Panc1 (cell line): Measurements from ENCODE around the gene DUSP15. TPM values are rescaled to one million over a fixed set of nuclear protein-coding genes. Genes with fewer than 3 reads are reported as not detected.

ENCODE experiments used
- ATAC-seq: fragments of 200-7000 bp; cut with Tn5 transposase; 2 replicates; pipeline ENCODE4 v1.9.1; 2020; ENCODE audit warnings: mild to moderate bottlenecking, moderate library complexity
- BruUV-seq: library from RNA; stranded (reverse); fragments of 400-500 nt; replicated peaks from 2 replicates; lab custom pipeline; 2021; lab: Mats Ljungman, UMichigan
- CTCF ChIA-PET: fragments of 300-600 bp; sonication (Branson Sonifier 250); formaldehyde crosslinking; loops from one replicate; lab custom pipeline; 2022; ENCODE audit warnings: antibody characterized with exemption; lab: Charles Lee
- POLR2A ChIA-PET: fragments of 300-600 bp; sonication (Branson Sonifier 250); formaldehyde crosslinking; loops from one replicate; lab custom pipeline; 2022; ENCODE audit warnings: antibody characterized with exemption; lab: Charles Lee
- DNase-seq: peaks from one replicate; pipeline ENCODE4 v3.0.0-alpha.2; 2010; ENCODE audit warnings: low read depth, low spot score
- H3K27ac ChIP-seq: 2 replicates; pipeline ENCODE4 v1.5.1; 2011; ENCODE audit warnings: mild to moderate bottlenecking, low read length, inconsistent platforms
- H3K27me3 ChIP-seq: fragments of 200-500 bp; sonication (Bioruptor generic); 2 replicates; pipeline ENCODE4 v1.6.0; 2014; ENCODE audit warnings: low read length, inconsistent platforms; ENCODE audit not compliant: control insufficient read depth, insufficient read depth
- H3K36me3 ChIP-seq: fragments of 200-500 bp; sonication (Bioruptor generic); 2 replicates; pipeline ENCODE4 v1.5.1; 2014; ENCODE audit warnings: inconsistent platforms, mild to moderate bottlenecking, low read length, moderate library complexity; ENCODE audit not compliant: control insufficient read depth, insufficient read depth
- H3K4me1 ChIP-seq: 2 replicates; pipeline ENCODE4 v1.5.1; 2011; ENCODE audit warnings: inconsistent platforms, mild to moderate bottlenecking, low read length, moderate library complexity; ENCODE audit not compliant: control insufficient read depth, insufficient read depth
- H3K4me3 ChIP-seq, 2 experiments: 2 replicates each; pipeline ENCODE4 v1.5.1; 2011 to 2012; ENCODE audit warnings: low read depth in 2 of 2, low read length in 2 of 2, mild to moderate bottlenecking in 2 of 2, inconsistent platforms in 1 of 2, moderate library complexity in 1 of 2
- H3K9me3 ChIP-seq: fragments of 200-500 bp; sonication (Bioruptor generic); 2 replicates; pipeline ENCODE4 v1.5.1; 2014; ENCODE audit warnings: low read depth, mild to moderate bottlenecking, inconsistent platforms, low read length, moderate library complexity; ENCODE audit not compliant: control insufficient read depth, insufficient read depth
- POLR2AphosphoS5 ChIP-seq: IDR thresholded peaks from 2 replicates; pipeline ENCODE4 v1.6.1; 2012; ENCODE audit warnings: mild to moderate bottlenecking, low read depth, low read length, moderate library complexity
- SIN3A ChIP-seq: IDR thresholded peaks from 2 replicates; pipeline ENCODE4 v1.6.1; 2012; ENCODE audit warnings: low read depth, mild to moderate bottlenecking, low read length, moderate library complexity, borderline replicate concordance; ENCODE audit not compliant: insufficient read depth
- TCF7L2 ChIP-seq: IDR thresholded peaks from 2 replicates; pipeline ENCODE4 v1.6.1; 2011; ENCODE audit warnings: mild to moderate bottlenecking, low read depth, low read length, inconsistent platforms
- in situ Hi-C: cut with HindIII; loops from 2 replicates; pipeline ENCODE4 v1.10.0; 2016; ENCODE audit warnings: low sequenced_read_pairs, low pct_unique_long_range_greater_than_20kb
- intact Hi-C: fragments of 100-400 bp; cut with micrococcal nuclease; formaldehyde crosslinking; loops from one replicate; pipeline ENCODE4 v1.10.0; 2022; ENCODE audit not compliant: unreplicated experiment
- total RNA-seq: library from RNA; stranded (reverse); gene quantifications from one replicate; pipeline ENCODE4 v1.2.1, GENCODE V29; 2021; ENCODE audit not compliant: unreplicated experiment
- TF ChIP-seq, protein P1 (sequence below): fragments of 450-650 bp; IDR thresholded peaks from 2 replicates; pipeline ENCODE4 v1.5.1; 2017; ENCODE audit warnings: mild to moderate bottlenecking
- TF ChIP-seq, protein P2 (sequence below), 2 experiments: IDR thresholded peaks; 2 replicates each; pipeline ENCODE4 v1.6.1; 2011 to 2012; ENCODE audit warnings: low read depth in 2 of 2, control low read depth in 1 of 2, low read length in 1 of 2, mild to moderate bottlenecking in 1 of 2, moderate library complexity in 1 of 2; ENCODE audit not compliant: insufficient read depth in 1 of 2

DUSP15 gene
- total RNA-seq, 1 experiment from 2014 or later = 23.6 TPM

DNA sequence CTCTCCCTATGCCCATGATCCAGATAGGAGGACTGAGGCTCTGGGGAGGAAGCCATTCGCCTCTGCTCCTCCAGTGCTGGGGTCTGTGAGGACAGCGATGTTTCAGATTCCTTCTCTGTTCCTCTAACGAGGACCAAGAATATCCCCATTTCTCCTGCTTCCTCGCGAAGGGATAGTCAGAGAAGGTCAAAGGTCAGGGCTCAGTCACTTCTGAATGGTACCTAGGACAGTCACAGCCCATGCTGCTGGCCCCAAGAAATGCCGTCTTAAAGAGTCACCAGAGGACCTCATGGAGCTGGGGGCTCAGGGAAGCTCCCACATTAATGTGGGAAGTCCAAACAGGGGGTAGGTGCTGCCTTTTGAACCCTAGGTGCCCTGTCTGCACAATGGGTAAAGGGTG lies 27.0 kb downstream of the DUSP15 start:
- no peaks in the 10 kb centered on the region for H3K9me3 ChIP-seq
- POLR2A ChIA-PET = interaction anchor here (0.5 kb wide), 1 partner anchor 342 kb away, joined by 5 read pairs; no protein-coding TSS in a partner anchor
- peak overlapping the region; percentile 84 for H3K27ac ChIP-seq
- DNase-seq (no peak), ATAC-seq (no peak)
- in situ Hi-C loops = no loop called here
- H3K27me3 ChIP-seq = no peaks in the 10 kb centered on the region
- peaks cover 66% of the 10 kb centered on the region for H3K4me1 ChIP-seq
- intact Hi-C loops = no loop called here
- H3K4me3 ChIP-seq = no peak overlapping the region
- CTCF ChIA-PET = no interaction called here
- no TSS peak for BruUV-seq
- TF ChIP-seq, protein P1, sequence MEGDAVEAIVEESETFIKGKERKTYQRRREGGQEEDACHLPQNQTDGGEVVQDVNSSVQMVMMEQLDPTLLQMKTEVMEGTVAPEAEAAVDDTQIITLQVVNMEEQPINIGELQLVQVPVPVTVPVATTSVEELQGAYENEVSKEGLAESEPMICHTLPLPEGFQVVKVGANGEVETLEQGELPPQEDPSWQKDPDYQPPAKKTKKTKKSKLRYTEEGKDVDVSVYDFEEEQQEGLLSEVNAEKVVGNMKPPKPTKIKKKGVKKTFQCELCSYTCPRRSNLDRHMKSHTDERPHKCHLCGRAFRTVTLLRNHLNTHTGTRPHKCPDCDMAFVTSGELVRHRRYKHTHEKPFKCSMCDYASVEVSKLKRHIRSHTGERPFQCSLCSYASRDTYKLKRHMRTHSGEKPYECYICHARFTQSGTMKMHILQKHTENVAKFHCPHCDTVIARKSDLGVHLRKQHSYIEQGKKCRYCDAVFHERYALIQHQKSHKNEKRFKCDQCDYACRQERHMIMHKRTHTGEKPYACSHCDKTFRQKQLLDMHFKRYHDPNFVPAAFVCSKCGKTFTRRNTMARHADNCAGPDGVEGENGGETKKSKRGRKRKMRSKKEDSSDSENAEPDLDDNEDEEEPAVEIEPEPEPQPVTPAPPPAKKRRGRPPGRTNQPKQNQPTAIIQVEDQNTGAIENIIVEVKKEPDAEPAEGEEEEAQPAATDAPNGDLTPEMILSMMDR = no peak
- no peaks in the 10 kb centered on the region for H3K36me3 ChIP-seq

DNA sequence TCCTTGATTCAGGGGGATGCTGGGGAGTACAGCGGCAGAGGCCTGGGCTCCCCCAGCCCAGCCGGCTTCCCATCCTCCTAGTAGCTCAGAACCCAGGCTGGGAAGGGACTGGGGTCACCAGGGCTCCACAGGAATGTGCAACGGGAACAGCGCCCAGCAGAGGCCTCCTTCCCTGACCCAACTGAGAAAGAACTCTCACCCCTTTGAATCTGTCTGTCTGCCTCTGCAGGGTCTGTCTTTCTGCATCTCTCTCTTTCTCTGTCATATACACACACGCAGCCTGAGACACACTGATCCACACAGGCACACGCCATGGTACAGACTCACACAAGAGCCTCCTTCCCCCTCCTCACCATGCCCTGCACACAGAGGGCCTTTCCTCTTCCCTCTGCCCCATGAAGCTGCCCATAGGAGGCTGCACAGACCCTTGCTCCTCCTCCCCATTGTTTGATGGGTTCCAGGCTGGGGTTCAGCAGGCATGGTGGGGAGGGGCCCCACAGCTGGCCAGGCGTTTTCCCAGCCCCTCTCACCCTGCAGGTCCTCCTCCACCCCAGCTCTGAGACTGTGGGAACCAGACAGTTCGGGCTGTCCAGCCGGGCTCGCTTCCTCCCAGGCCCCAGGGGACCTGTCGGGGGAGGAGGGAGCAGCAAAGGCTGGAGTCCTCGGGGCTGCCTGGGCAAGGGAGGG lies 27.7 kb downstream of the DUSP15 start:
- no peak for DNase-seq
- CTCF ChIA-PET = no interaction called here
- no peaks in the 10 kb centered on the region for H3K9me3 ChIP-seq
- ATAC-seq = peak; percentile 53
- H3K27ac ChIP-seq = peak overlapping the region; percentile 84
- H3K4me3 ChIP-seq = peak overlapping the region in 1 of 2 experiments; percentile 20; a peak in 2 of 4 replicates
- intact Hi-C loops = no loop called here
- POLR2A ChIA-PET = interaction anchor here (0.5 kb wide), 2 partner anchors 342 to 642 kb away, joined by 5 to 7 read pairs; no protein-coding TSS in a partner anchor
- H3K36me3 ChIP-seq = no peaks in the 10 kb centered on the region
- no TSS peak for BruUV-seq
- TF ChIP-seq, protein P2, sequence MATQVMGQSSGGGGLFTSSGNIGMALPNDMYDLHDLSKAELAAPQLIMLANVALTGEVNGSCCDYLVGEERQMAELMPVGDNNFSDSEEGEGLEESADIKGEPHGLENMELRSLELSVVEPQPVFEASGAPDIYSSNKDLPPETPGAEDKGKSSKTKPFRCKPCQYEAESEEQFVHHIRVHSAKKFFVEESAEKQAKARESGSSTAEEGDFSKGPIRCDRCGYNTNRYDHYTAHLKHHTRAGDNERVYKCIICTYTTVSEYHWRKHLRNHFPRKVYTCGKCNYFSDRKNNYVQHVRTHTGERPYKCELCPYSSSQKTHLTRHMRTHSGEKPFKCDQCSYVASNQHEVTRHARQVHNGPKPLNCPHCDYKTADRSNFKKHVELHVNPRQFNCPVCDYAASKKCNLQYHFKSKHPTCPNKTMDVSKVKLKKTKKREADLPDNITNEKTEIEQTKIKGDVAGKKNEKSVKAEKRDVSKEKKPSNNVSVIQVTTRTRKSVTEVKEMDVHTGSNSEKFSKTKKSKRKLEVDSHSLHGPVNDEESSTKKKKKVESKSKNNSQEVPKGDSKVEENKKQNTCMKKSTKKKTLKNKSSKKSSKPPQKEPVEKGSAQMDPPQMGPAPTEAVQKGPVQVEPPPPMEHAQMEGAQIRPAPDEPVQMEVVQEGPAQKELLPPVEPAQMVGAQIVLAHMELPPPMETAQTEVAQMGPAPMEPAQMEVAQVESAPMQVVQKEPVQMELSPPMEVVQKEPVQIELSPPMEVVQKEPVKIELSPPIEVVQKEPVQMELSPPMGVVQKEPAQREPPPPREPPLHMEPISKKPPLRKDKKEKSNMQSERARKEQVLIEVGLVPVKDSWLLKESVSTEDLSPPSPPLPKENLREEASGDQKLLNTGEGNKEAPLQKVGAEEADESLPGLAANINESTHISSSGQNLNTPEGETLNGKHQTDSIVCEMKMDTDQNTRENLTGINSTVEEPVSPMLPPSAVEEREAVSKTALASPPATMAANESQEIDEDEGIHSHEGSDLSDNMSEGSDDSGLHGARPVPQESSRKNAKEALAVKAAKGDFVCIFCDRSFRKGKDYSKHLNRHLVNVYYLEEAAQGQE (IDR thresholded peaks at IDR 0.05; ENCODE audit: insufficient read depth in 1 of 2, low read depth in 2 of 2, low read length in 1 of 2) = no peak
- TF ChIP-seq SIN3A (no peak), TCF7L2 (no peak), POLR2AphosphoS5 (no peak)
- TF ChIP-seq, protein P1 = no peak
- in situ Hi-C loops = no loop called here
- H3K27me3 ChIP-seq = no peaks in the 10 kb centered on the region
- H3K4me1 ChIP-seq = peaks cover 72% of the 10 kb centered on the region
